ENCODE results near the gene GDAP1L1.
"Not testable (repeated sequence)": the region's sequence is repeated elsewhere in the genome, so short reads cannot be mapped to it uniquely, and the experiment has no call there.

Gene GDAP1L1

DNA sequence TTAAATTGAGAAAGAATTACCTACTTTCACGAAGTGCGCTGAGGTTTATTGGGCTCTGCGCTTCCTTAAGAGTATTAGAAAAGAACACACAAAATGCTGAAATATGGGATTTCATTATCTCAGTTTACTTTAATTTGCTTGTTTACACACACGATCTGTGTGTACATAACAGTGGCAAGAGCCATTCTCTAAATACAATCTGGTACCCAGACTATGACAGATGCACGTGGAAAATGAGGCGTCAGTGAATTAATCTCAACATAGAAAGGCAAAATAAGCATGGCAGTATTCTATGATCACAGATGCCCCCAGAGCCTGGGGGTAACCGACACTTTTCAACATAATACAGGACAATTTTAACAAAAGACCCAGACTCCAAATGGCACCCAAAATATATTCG, 55.6 kb downstream of the GDAP1L1 start:
- DNase-seq (ENCODE audit: low spot score), result no peak

GRCh38 chr20:44304383-44304782, 57.3 kb downstream of the GDAP1L1 start:
- DNase-seq (ENCODE audit: low spot score), result no peak

- DNase-seq (ENCODE audit: low spot score), result no peak
Measured at GRCh38 chr20:44306927-44307326, 59.8 kb downstream of the GDAP1L1 start.

DNA sequence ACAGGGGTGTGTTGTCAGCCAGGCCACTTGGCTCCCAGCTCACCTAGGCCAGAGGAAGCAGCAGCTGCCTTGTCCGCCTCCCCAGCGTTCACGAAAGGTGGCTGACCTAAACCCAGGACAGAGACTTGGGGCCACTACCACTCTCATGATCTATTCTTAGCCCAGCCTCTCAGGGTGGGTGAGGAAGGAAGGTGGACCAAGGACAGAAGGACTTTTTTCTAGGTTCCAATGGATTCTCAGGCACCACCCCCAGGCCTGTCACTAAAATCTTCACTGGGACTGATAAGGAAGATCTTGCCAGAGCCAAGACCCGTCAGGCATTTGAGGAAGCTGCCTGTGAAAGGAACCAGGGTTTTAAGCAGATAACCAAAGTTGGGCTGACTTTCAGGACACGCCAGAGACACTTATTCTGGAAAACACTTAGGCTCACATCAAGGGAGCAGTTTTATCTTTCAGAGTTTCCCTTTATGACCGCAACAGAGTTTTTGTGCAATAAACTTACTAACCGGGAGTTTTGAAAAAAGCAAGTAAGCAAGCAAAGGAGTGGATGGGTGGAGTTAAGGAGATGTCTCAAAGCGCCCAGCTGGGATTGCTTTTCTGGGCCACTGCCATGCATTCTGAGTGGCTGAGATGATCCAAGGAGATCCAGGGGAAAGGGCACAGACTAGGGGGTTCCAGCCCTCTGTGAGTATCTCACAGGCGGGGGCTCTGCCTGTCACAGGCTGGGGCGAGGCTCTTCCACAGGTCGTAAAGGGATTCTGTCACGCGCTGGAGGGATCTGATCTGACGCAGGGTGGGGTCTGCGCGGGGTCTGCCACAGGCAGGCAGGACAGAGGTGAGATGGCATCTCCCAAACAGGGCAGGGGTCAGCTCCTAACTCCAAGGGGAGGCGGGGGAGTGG, 62.9 kb downstream of the GDAP1L1 start:
- DNase-seq (ENCODE audit: low spot score), result no peak

- peak; percentile 99 for DNase-seq (ENCODE audit: low spot score)
Measured at GRCh38 chr20:44310664-44311639, 63.8 kb downstream of the GDAP1L1 start, which contains the start of gene FITM2. FITM2 (minus strand) TSS chr20:44311202; CDS start chr20:44311148, 54 bp downstream.

DNA sequence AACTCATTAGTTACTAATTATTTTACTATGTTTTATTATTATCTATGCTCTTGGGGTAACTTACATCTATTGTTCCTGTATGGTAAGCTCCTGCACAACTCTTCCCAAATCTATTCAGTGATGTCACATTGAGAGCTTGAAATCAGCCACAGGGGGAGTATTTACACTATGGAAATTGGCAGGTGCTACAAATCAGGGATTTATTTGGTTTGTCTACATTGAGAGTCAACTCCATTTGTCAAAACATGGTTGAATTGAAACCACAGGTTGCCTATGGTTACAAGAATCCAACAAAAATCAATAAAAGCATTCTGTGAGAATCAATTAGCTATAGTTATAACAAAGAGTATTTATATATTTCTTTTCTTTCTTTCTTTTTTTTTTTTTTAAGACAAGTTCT, 67.8 kb downstream of the GDAP1L1 start:
- no peak for DNase-seq (ENCODE audit: low spot score)

DNA sequence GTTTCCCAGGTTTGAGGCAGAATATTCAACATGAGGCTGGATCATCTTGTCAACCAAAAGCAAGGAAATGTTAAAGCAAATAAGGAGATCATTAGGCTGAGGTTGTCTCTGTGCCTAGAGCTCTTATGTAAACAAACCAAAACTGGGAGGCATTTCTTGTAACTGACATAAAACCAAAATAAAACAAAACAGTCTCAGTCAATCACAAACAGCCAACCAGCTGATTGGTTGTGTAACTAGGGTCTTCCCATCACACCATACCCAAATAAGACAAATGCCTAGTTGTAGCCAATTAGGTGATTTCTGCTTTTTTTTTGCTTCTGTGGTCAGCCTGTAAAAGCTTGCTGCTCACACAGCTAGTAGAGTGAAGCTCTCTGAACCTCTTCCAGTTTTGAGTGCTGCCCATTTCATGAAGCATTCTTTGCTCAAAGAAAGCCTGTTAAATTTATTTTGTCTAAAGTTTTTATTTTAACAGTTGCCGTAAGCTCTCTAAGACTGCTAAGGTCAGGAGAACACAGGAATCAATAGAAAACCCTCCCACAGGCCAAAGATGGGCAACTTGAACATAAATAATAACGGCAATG, 72.8 kb downstream of the GDAP1L1 start:
- DNase-seq (ENCODE audit: low spot score), result no peak

GRCh38 chr20:44324343-44324742, 77.2 kb downstream of the GDAP1L1 start:
- no peak for DNase-seq (ENCODE audit: low spot score)

GRCh38 chr20:44326391-44327159, 79.5 kb downstream of the GDAP1L1 start:
- DNase-seq (ENCODE audit: low spot score), result no peak

DNA sequence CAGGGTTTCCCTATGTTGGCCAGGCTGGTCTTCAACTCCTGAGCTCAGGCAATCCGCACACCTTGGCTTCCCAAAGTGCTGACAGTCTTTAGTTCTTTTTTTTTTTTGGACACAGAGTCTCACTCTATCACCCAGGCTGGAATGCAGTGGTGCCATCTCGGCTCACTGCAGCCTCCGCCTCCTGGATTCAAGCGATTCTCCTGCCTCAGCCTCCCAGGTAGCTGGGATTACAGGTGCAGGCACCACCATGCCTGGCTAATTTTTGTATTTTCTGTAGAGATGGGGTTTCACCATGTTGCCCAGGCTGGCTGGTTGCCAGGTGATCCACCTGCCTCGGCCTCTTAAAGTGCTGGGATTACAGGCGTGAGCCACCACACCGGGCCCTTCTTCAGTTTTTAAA, 80.6 kb downstream of the GDAP1L1 start:
- DNase-seq (ENCODE audit: low spot score), result not testable (repeated sequence)

DNA sequence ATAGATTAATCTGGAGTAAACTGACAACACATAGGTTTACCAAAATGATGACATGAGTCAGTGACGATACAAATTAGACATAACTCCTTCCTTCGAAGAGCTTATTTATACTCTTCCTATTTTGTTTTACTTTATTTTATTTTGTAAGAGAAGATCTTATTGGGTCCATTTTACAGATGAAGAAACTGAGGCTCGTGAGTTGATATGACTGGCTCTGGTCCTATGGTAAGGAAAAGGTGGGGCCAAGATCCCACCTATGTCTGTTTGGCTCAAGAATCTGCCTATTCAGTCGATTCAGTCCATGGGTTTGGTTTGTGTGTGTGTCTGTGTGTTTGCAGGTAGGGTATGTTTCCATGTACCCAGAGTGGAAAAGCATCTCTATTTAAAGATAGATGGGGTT, 81.3 kb downstream of the GDAP1L1 start:
- DNase-seq (ENCODE audit: low spot score), result no peak
